Right cardiac atrium (tissue), 5 donors: Measurements from ENCODE around the gene SORCS2. TPM values are rescaled to one million over a fixed set of nuclear protein-coding genes. Genes with fewer than 3 reads are reported as not detected.

Source experiments
- ATAC-seq, 2 donors: fragments of 200-7000 bp; cut with Tn5 transposase; one replicate each; pipeline versions ENCODE4 v1.8.0 to v1.9.1; 2020; ENCODE audit warnings: moderate library complexity in 2 of 2, mild to moderate bottlenecking in 1 of 2
- DNase-seq, 3 donors: peaks; one replicate each; pipeline ENCODE4 v3.0.0-alpha.2; 2020
- H3K27ac ChIP-seq: one replicate; pipeline ENCODE4 v1.5.1; 2013; ENCODE audit warnings: mild to moderate bottlenecking, low read length, control low read depth, moderate library complexity
- H3K27me3 ChIP-seq: one replicate; pipeline ENCODE4 v1.6.1; 2013; ENCODE audit not compliant: control insufficient read depth, insufficient read depth
- H3K4me1 ChIP-seq: one replicate; pipeline ENCODE4 v1.6.1; 2013; ENCODE audit warnings: low read length; ENCODE audit not compliant: control insufficient read depth, insufficient read depth
- H3K4me3 ChIP-seq: one replicate; pipeline ENCODE4 v1.5.1; 2013; ENCODE audit warnings: low read length, control low read depth
- H3K9me3 ChIP-seq: one replicate; pipeline ENCODE4 v1.6.1; 2013; ENCODE audit warnings: low read length; ENCODE audit not compliant: control insufficient read depth
- WGBS: extraction: QIAGEN DNeasy Blood & Tissue Kit; methylation state at CpG from one replicate; pipeline ENCODE4 v1.1.7; 2013; 5-methylcytosine and 5-hydroxymethylcytosine counted together
- intact Hi-C, 4 donors: fragments of 100-400 bp; cut with DNase I; formaldehyde crosslinking; loops; one replicate each; pipeline versions ENCODE4 v1.11.0 to v1.14.0; 2022 to 2023
- polyA plus RNA-seq: library from polyadenylated mRNA; stranded (reverse); fragments of 200-250 nt; gene quantifications from one replicate; pipeline ENCODE4 v1.2.3, GENCODE V29; 2013
- total RNA-seq, 4 donors: library from RNA; stranded (reverse); fragmentation: NEBNext Ultra II Directional; extraction: Animal tissue kit (Norgen Biotek cat#: 25700); gene quantifications; one replicate each; pipeline ENCODE4 v1.2.1, GENCODE V29; 2021
- donor health status: healthy with polysubstance abuse.
- donor health status: DM: no; HTN: yes; CAD: no.
- donor health status: DM: no; HTN: no; CAD: no.
- donor health status: DM: no; HTN: yes; CAD: no; lungs with severe emphysema.
- donor health status: DM: yes; HTN: yes; CAD: no.

The SORCS2 gene
- total and polyA plus RNA-seq, 5 donors, result 2.1 to 7.3 (median 2.7) TPM

- 93% methylated on average over 18 of the region's 18 CpGs for WGBS
- intact Hi-C loops, result no loop called here
- no peaks in the 10 kb centered on the region for H3K9me3 ChIP-seq
- H3K4me1 ChIP-seq, result no peaks in the 10 kb centered on the region
- H3K4me3 ChIP-seq, result no peak overlapping the region
- no peak overlapping the region for H3K27ac ChIP-seq
- no peak for ATAC-seq
- peak in 2 of 3 donors; percentile 37 to 41 for DNase-seq
- no peaks in the 10 kb centered on the region for H3K27me3 ChIP-seq
Observed at GRCh38 chr4:7741946-7742806, 549.8 kb downstream of the SORCS2 start.

- WGBS, result 75% methylated on average over 8 of the region's 8 CpGs
- Histone ChIP-seq H3K27me3 (no peaks in the 10 kb centered on the region), H3K4me3 (no peak overlapping the region), H3K27ac (no peak overlapping the region), H3K4me1 (no peaks in the 10 kb centered on the region), H3K9me3 (no peaks in the 10 kb centered on the region)
- ATAC-seq (no peak), DNase-seq (peak in 2 of 3 donors; percentile 14 to 17)
- intact Hi-C loops, result no loop called here
Observed at GRCh38 chr4:7742807-7743280, 550.5 kb downstream of the SORCS2 start.

GRCh38 chr4:7744142-7744804, 551.9 kb downstream of the SORCS2 start:
- no peaks in the 10 kb centered on the region for H3K27me3 ChIP-seq
- no peaks in the 10 kb centered on the region for H3K9me3 ChIP-seq
- no peak overlapping the region for H3K4me3 ChIP-seq
- 88% methylated on average over 16 of the region's 16 CpGs for WGBS
- ATAC-seq (peak; percentile 20 to 46), DNase-seq (peak in 2 of 3 donors; percentile 33 to 42)
- H3K4me1 ChIP-seq, result no peaks in the 10 kb centered on the region
- no peak overlapping the region for H3K27ac ChIP-seq
- intact Hi-C loops, result no loop called here

- H3K4me1 ChIP-seq, result no peaks in the 10 kb centered on the region
- intact Hi-C loops, result no loop called here
- no peak for ATAC-seq
- no peak overlapping the region for H3K27ac ChIP-seq
- no peaks in the 10 kb centered on the region for H3K9me3 ChIP-seq
- WGBS, result 90% methylated on average over 15 of the region's 15 CpGs
- peak in 2 of 3 donors; percentile 40 to 53 for DNase-seq
- H3K27me3 ChIP-seq, result no peaks in the 10 kb centered on the region
- H3K4me3 ChIP-seq, result no peak overlapping the region
Observed at GRCh38 chr4:7745301-7745885, 553.1 kb downstream of the SORCS2 start.

GRCh38 chr4:7746351-7747061, 554.2 kb downstream of the SORCS2 start:
- ATAC-seq (no peak), DNase-seq (peak in 1 of 3 donors; percentile 4)
- Histone ChIP-seq H3K4me3 (no peak overlapping the region), H3K4me1 (no peaks in the 10 kb centered on the region), H3K9me3 (no peaks in the 10 kb centered on the region), H3K27ac (no peak overlapping the region), H3K27me3 (no peaks in the 10 kb centered on the region)
- 94% methylated on average over 20 of the region's 20 CpGs for WGBS
- intact Hi-C loops, result no loop called here

- Histone ChIP-seq H3K4me1 (no peaks in the 10 kb centered on the region), H3K27me3 (no peaks in the 10 kb centered on the region), H3K9me3 (no peaks in the 10 kb centered on the region), H3K4me3 (no peak overlapping the region), H3K27ac (no peak overlapping the region)
- ATAC-seq (no peak), DNase-seq (peak in 2 of 3 donors; percentile 76 to 77)
- intact Hi-C loops, result no loop called here
- WGBS, result 88% methylated on average over 7 of the region's 7 CpGs
Observed at GRCh38 chr4:7747062-7747385, 554.7 kb downstream of the SORCS2 start.

- ATAC-seq (no peak), DNase-seq (peak in 2 of 3 donors; percentile 11 to 12)
- Histone ChIP-seq H3K27ac (no peak overlapping the region), H3K4me1 (no peaks in the 10 kb centered on the region), H3K27me3 (no peaks in the 10 kb centered on the region), H3K9me3 (no peaks in the 10 kb centered on the region), H3K4me3 (no peak overlapping the region)
- intact Hi-C loops, result no loop called here
- WGBS, result 95% methylated on average over 11 of the region's 11 CpGs
Observed at GRCh38 chr4:7747566-7747965, 555.2 kb downstream of the SORCS2 start.

- 58% methylated on average over 6 of the region's 6 CpGs for WGBS
- no peak overlapping the region for H3K27ac ChIP-seq
- H3K4me1 ChIP-seq, result no peaks in the 10 kb centered on the region
- DNase-seq (peak in 2 of 3 donors; percentile 53 to 63), ATAC-seq (no peak)
- intact Hi-C loops, result no loop called here
- no peak overlapping the region for H3K4me3 ChIP-seq
- H3K9me3 ChIP-seq, result no peaks in the 10 kb centered on the region
- no peaks in the 10 kb centered on the region for H3K27me3 ChIP-seq
Observed at GRCh38 chr4:7750523-7750922, 558.2 kb downstream of the SORCS2 start.

- no peak overlapping the region for H3K27ac ChIP-seq
- ATAC-seq, result no peak
Observed at GRCh38 chr4:7750972-7751371, 558.6 kb downstream of the SORCS2 start.

GRCh38 chr4:7752649-7753048, 560.3 kb downstream of the SORCS2 start:
- intact Hi-C loops, result no loop called here
- 91% methylated on average over 6 of the region's 6 CpGs for WGBS
- Histone ChIP-seq H3K4me1 (peaks cover 2% of the 10 kb centered on the region), H3K27ac (no peak overlapping the region), H3K9me3 (no peaks in the 10 kb centered on the region), H3K4me3 (no peak overlapping the region), H3K27me3 (no peaks in the 10 kb centered on the region)
- DNase-seq, result peak in 2 of 3 donors; percentile 26 to 30
- ATAC-seq, result no peak

More at GRCh38 chr4:7750972-7751371, 558.6 kb downstream of the SORCS2 start:
- intact Hi-C loops, result no loop called here
- H3K9me3 ChIP-seq, result no peaks in the 10 kb centered on the region
- H3K4me3 ChIP-seq, result no peak overlapping the region
- H3K4me1 ChIP-seq, result no peaks in the 10 kb centered on the region
- no peaks in the 10 kb centered on the region for H3K27me3 ChIP-seq
- no peak for DNase-seq
